NCI-H226 (cell line): Measurements from ENCODE around the gene TUBB2B.
"Not testable (repeated sequence)": the region's sequence is repeated elsewhere in the genome, so short reads cannot be mapped to it uniquely, and the experiment has no call there.

Experiments
- DNase-seq: peaks from one replicate; pipeline ENCODE4 v3.0.0-alpha.2; 2015

Gene TUBB2B

GRCh38 chr6:3209114-3210023 lies 18.1 kb downstream of the TUBB2B start:
- peak; percentile 100 for DNase-seq

DNA sequence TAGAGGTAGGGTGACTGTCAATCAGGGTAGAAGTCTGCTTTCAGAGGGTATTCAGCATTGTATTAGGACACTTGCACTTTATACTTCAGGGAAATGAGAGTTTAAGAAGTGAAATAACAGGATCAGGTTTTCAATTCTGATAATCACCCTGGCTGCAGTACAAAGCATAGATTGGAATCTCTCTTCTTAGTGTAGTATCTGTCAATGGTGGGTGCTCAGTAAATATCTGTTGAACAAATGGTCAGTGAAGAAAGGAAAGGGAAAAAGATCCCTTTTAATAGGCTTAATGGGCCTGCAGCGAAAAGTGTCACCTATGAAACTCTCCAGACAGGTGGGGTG lies 18.7 kb downstream of the TUBB2B start:
- DNase-seq: no peak

DNA sequence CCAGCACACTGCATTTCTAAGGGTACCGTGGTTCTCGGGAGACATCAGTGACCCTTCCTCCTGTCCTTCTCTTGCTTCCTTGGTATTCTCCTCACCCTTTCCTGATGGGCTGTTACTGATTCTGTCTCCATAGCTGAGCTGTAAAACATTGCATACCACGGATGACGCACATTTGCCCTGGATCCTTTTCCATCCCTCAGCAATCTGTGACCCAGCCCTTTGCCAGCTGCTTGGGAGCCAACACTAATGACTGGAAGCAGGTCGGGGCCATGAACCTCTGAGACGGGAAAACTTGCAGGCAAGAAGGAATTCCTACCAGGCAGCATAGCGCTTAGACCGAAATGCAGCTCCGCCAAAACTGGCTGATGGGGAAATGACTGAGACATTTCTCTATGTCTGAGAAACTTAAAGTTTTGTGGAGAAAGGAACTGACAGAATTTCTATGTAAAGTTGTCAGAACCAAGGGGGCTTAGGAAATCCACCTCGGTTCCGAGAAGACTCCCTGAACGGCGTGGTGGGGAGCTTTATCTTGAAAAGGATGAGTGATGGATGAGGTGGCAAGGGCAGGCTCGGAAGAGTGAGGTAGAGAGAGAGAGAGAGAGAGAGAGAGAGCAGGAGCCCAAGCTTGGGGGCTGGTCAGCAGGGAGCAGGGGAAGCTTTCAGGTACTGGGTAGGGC lies 19.2 kb downstream of the TUBB2B start:
- peak; percentile 95 for DNase-seq

DNA sequence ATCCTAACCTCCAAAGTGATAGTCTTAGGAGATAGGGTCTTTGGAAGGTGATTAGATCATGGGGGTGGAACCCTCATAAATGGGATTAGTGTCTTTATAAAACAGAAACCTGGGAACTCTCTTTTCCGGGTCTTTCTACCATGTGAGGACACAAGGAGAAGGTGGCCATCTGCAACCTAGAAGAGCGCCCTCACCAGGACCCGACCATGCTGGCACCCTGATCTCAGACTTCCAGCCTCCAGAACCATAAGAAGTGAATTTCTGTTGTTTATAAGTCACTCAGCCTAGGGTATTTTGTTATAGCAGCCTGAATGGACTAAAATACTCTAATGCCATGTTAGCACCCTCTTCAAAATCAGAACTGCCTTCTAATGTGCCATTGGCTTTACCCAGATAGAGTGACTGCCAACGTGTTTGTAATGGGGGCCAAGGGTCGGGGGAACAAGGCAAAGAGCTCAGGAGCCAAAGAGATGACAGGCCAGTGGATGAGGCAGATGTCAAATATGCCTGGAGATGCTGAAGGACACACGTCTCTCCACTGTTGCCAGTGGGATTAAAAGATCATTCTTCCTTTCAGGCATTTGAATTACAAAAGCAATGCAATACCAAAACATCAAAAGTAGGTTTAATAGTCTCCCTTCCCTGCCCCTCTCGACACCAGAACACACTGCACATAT lies 21.0 kb downstream of the TUBB2B start:
- no peak for DNase-seq

- DNase-seq: peak; percentile 81
Observed at GRCh38 chr6:3205913-3206312, 21.5 kb downstream of the TUBB2B start.

DNA sequence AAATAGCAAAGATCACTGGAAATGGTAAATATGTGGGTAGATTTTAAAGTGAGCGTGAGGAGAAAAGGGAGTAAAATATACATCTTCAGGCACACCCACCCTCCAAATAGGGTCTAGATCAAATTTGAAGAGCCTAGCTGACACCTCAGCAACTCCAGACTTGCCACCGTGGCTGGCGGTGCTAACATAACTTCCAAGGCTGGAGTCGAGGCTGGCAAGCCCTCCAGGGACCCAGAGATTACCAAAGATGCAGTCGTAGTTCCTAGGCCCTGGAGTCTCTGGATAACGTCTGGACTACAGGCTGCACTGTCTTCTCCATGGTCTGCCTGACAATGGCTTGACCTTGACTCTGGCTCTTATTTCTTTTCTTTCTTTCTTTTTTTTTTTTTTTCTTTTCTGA lies 22.5 kb downstream of the TUBB2B start:
- DNase-seq: no peak

GRCh38 chr6:3202999-3203696 lies 24.3 kb downstream of the TUBB2B start:
- DNase-seq: peak; percentile 27

DNA sequence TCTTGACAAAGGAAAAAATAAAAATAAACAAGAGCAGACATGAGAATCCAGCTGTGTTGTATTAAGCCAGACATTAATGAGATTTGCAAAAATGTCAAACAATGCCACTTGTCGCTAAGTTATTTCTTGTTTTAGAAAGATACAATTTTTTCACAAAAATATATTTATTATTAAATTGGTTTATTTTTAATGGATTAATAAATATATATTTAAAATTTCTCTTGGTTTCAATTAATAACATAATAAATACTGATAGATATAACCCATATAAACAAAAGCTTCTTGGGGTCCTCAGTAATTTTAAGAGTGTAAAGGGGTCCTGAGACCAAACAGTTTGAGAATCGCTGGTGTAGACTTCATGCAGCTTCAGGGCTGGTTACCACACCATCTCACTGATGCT lies 26.1 kb downstream of the TUBB2B start:
- no peak for DNase-seq

GRCh38 chr6:3200682-3201081 lies 26.8 kb downstream of the TUBB2B start:
- DNase-seq: no peak

GRCh38 chr6:3199382-3199781 lies 28.1 kb downstream of the TUBB2B start:
- DNase-seq: no peak

- not testable (repeated sequence) for DNase-seq
Observed at GRCh38 chr6:3197734-3198133, 29.7 kb downstream of the TUBB2B start.

GRCh38 chr6:3196770-3197169 lies 30.7 kb downstream of the TUBB2B start:
- no peak for DNase-seq

GRCh38 chr6:3195695-3196497 lies 31.6 kb downstream of the TUBB2B start:
- DNase-seq: no peak

DNA sequence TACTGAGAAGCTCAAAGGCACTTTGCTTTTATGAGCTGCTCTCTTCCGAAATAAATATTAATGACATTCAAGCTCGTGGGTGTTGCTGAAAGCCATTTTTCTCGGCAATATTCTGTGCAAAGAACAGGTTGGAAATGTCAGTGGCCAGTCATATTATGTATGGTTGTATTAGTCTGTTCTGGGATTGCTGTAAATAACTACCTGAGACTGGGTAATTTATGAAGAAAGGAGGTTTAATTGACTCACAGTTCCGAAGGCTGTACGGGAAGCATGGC lies 32.1 kb downstream of the TUBB2B start:
- no peak for DNase-seq

- no peak for DNase-seq
Observed at GRCh38 chr6:3194535-3195419, 32.7 kb downstream of the TUBB2B start.

GRCh38 chr6:3193102-3193849 lies 34.2 kb downstream of the TUBB2B start:
- DNase-seq: no peak

DNA sequence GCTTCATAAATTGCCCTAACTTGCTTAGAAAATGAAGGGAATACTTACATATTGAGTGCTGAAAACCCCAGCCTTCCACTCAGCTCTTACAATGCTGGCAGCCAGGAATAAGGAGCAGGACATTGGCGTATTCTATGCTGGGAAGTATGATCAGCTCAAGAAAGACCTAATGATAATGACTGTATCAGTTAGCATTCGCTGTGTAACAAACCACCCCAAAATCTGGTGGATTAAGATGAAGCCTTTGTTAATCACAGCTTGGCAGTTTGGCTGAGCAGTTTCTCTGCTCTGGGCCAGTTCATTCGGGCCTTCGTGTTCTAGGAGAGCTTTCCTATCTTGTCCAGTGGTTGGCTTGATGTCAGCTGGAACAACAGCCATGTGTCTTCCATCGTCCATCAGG lies 36.7 kb downstream of the TUBB2B start:
- DNase-seq: no peak

DNA sequence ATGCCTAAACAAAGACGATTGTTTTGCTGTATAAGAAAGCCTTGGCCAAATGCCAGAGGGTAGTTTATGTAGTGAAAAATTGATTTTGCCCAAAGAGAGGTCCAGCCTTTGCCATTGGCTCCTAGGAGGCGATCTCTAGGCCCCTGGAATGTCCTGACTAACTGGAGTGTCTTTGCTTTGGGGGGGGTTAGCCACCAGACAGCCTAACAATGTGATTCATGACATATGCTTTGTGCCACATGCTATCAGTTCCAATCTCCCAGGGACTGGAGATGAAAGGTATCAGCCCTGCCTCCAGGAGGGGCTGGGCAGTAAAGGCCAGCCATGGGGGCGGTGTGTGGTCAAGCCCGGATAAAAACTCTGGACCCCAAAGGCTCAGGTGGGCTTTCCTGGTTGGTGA lies 37.4 kb downstream of the TUBB2B start:
- no peak for DNase-seq

DNA sequence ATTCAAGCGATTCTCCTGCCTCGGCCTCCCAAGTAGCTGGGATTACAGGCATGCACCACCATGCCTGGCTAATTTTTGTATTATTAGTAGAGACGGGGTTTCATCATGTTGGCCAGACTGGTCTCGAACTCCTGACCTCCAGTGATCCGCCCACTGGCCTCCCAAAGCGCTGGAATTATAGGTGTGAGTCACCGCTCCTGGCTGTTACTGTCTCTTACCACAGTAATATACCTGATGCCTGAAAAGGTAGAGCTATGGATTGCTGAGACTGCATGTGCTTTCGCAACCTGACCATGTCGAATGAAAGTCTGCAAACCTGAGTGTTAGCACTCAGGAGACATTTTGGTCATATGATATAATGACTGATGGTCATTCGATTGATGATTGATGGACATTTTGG lies 38.3 kb downstream of the TUBB2B start:
- not testable (repeated sequence) for DNase-seq

GRCh38 chr6:3188262-3188661 lies 39.2 kb downstream of the TUBB2B start:
- DNase-seq: no peak

GRCh38 chr6:3186974-3187382 lies 40.5 kb downstream of the TUBB2B start:
- no peak for DNase-seq
